ENCODE results near the gene C2CD4A. TPM values are rescaled to one million over a fixed set of nuclear protein-coding genes. Genes with fewer than 3 reads are reported as not detected.

C2CD4A gene
- total RNA-seq, 1 donor from 2014 or later = not detected

GRCh38 chr15:62051166-62051565 lies 15.6 kb upstream of the C2CD4A start:
- no peak for DNase-seq (ENCODE audit: low spot score in 2 of 2, unreplicated experiment in 2 of 2)
- TF ChIP-seq CTCF (IDR thresholded peaks at IDR 0.05; ENCODE audit: unreplicated experiment) = no peak
- Mint-ChIP-seq H3K9me3 (peaks cover 2% of the 10 kb centered on the region), H3K27me3 (ENCODE audit: low read depth) (no peaks in the 10 kb centered on the region), H3K4me3 (no peak overlapping the region), H3K4me1 (no peaks in the 10 kb centered on the region), H3K36me3 (peaks cover 3% of the 10 kb centered on the region), H3K27ac (no peak overlapping the region)

GRCh38 chr15:62052713-62053112 lies 14.1 kb upstream of the C2CD4A start:
- H3K36me3 Mint-ChIP-seq = peaks cover 7% of the 10 kb centered on the region
- no peaks in the 10 kb centered on the region for H3K4me1 Mint-ChIP-seq
- no peak overlapping the region for H3K27ac Mint-ChIP-seq
- DNase-seq (ENCODE audit: low spot score in 2 of 2, unreplicated experiment in 2 of 2) = no peak
- no peak for TF ChIP-seq CTCF (IDR thresholded peaks at IDR 0.05; ENCODE audit: unreplicated experiment)
- H3K4me3 Mint-ChIP-seq = no peak overlapping the region
- H3K9me3 Mint-ChIP-seq = peaks cover 2% of the 10 kb centered on the region
- H3K27me3 Mint-ChIP-seq (ENCODE audit: low read depth) = no peaks in the 10 kb centered on the region

- no peaks in the 10 kb centered on the region for H3K27me3 Mint-ChIP-seq (ENCODE audit: low read depth)
- H3K4me1 Mint-ChIP-seq = no peaks in the 10 kb centered on the region
Observed at GRCh38 chr15:62053439-62054085, 13.2 kb upstream of the C2CD4A start.

GRCh38 chr15:62054979-62055378 lies 11.8 kb upstream of the C2CD4A start:
- Mint-ChIP-seq H3K9me3 (no peaks in the 10 kb centered on the region), H3K4me1 (no peaks in the 10 kb centered on the region), H3K36me3 (peaks cover 4% of the 10 kb centered on the region), H3K27ac (no peak overlapping the region), H3K4me3 (no peak overlapping the region), H3K27me3 (ENCODE audit: low read depth) (no peaks in the 10 kb centered on the region)
- no peak for DNase-seq (ENCODE audit: low spot score in 2 of 2, unreplicated experiment in 2 of 2)
- TF ChIP-seq CTCF (IDR thresholded peaks at IDR 0.05; ENCODE audit: unreplicated experiment) = no peak

More at GRCh38 chr15:62053439-62054085, 13.2 kb upstream of the C2CD4A start:
- Mint-ChIP-seq H3K36me3 (peaks cover 7% of the 10 kb centered on the region), H3K9me3 (peaks cover 2% of the 10 kb centered on the region), H3K4me3 (no peak overlapping the region), H3K27ac (no peak overlapping the region)
- DNase-seq (ENCODE audit: low spot score in 2 of 2, unreplicated experiment in 2 of 2) = no peak
- no peak for TF ChIP-seq CTCF (IDR thresholded peaks at IDR 0.05; ENCODE audit: unreplicated experiment)

GRCh38 chr15:62057341-62057980 lies 9.3 kb upstream of the C2CD4A start:
- Mint-ChIP-seq H3K9me3 (no peaks in the 10 kb centered on the region), H3K27me3 (ENCODE audit: low read depth) (peaks cover 18% of the 10 kb centered on the region), H3K4me1 (peaks cover 7% of the 10 kb centered on the region), H3K36me3 (peaks cover 4% of the 10 kb centered on the region), H3K27ac (no peak overlapping the region), H3K4me3 (no peak overlapping the region)
- no peak for TF ChIP-seq CTCF (IDR thresholded peaks at IDR 0.05; ENCODE audit: unreplicated experiment)
- DNase-seq (ENCODE audit: low spot score in 2 of 2, unreplicated experiment in 2 of 2) = no peak

Data from mesothelial cell of epicardium (in vitro differentiated cells).